ENCODE data around the gene PBX1. TPM values are rescaled to one million over a fixed set of nuclear protein-coding genes. Genes with fewer than 3 reads are reported as not detected.

PBX1 gene
- total and polyA plus RNA-seq, 12 donors: 13.3 to 91.8 (median 62.7) TPM

DNA sequence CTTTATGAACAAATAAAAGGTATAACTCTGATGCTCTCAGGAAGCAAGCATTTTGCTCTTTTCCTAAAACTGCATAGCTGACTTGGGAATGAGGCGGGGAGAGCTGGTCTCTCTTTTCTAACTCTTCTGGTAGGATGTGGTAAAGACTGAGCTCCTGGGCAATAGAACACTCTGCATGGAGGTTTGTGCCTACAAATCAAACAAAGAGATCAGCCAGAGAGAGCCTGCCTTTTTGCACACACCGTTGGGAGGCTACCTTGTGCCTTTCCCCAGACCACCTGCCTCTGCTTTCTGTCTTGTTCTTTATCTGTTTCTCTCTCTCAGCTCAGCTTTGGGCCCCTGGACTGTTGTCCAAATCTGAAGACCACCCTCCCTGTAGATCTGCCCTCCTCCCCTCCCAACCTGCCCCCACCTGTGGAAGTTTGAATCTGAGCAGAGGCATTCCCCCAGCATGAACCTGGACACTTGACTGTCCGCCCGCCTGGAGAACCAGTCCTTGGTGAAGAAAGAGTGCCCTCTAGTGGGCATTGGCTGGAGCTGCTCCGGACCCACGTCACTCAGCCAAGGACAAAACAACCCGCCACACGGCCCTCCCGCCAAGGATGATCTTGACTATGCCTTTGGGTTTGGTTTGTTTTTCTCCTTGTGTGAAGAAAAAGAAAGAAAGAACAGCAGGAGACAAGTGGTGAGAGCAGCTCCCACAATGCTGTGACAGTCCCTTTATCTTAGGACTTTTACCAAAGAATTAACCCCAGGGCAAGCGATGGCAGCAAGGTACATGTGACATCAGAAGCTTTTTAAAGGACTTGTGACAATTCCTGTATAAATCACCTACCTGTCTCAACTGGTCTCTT, 228.2 kb downstream of the PBX1 start:
- H3K4me1 ChIP-seq: peaks cover 18 to 70% (median 55%) of the 10 kb centered on the region in 9 donors
- H3K27ac ChIP-seq: peak overlapping the region in 7 of 10 donors; percentile 2 to 78 (median 55)
- peaks cover 0 to 1% (median 0%) of the 10 kb centered on the region in 9 donors for H3K36me3 ChIP-seq
- H3K4me3 ChIP-seq: peak overlapping the region in 1 of 10 donors; percentile 13
- no peaks in the 10 kb centered on the region for H3K9me3 ChIP-seq
- peak; percentile 84 to 92 (median 88) for ATAC-seq
- no peaks in the 10 kb centered on the region for H3K27me3 ChIP-seq
- peak; percentile 78 to 84 for DNase-seq
- 25% methylated on average over 10 of the region's 10 CpGs for WGBS, 2 donors
- intact Hi-C loops (cut with DNase I): loop anchor here in 9 of 10 donors (5.0 to 10.0 kb wide), 20 partner anchors 35 to 862 kb away; partner anchors contain the start of gene PBX1 (in 2 of the 9)
- TF ChIP-seq, protein P1, sequence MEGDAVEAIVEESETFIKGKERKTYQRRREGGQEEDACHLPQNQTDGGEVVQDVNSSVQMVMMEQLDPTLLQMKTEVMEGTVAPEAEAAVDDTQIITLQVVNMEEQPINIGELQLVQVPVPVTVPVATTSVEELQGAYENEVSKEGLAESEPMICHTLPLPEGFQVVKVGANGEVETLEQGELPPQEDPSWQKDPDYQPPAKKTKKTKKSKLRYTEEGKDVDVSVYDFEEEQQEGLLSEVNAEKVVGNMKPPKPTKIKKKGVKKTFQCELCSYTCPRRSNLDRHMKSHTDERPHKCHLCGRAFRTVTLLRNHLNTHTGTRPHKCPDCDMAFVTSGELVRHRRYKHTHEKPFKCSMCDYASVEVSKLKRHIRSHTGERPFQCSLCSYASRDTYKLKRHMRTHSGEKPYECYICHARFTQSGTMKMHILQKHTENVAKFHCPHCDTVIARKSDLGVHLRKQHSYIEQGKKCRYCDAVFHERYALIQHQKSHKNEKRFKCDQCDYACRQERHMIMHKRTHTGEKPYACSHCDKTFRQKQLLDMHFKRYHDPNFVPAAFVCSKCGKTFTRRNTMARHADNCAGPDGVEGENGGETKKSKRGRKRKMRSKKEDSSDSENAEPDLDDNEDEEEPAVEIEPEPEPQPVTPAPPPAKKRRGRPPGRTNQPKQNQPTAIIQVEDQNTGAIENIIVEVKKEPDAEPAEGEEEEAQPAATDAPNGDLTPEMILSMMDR (IDR thresholded peaks at IDR 0.05): peak; percentile 90 to 96 (median 91)

DNA sequence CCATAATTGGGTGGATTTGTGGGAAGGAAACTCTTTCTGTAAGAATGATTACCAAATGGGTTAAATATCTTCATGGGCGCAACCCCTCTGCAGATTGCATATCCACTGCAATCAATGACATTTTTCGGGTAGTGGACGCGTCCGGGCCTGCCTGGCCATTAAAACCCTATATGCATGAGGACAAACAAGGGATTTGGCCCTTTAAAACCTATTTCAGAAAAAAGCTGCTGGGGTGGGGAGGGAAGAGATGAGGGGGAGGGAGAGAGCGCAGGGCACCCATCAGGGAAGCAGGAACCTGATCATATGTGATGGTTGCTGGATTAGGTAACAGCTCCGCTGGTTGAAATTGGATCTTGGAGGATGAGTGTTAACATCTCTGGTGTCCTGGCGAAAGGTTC, 228.8 kb downstream of the PBX1 start:
- Histone ChIP-seq H3K27ac (peak overlapping the region in 3 of 10 donors; percentile 53 to 68 (median 66)), H3K4me1 (peaks cover 18 to 66% (median 51%) of the 10 kb centered on the region in 9 donors), H3K4me3 (no peak overlapping the region), H3K27me3 (no peaks in the 10 kb centered on the region), H3K36me3 (peaks cover 0 to 7% (median 2%) of the 10 kb centered on the region in 9 donors), H3K9me3 (no peaks in the 10 kb centered on the region)
- WGBS, 2 donors: 67 to 74% methylated on average over 8 of the region's 8 CpGs
- DNase-seq (no peak), ATAC-seq (no peak)
- TF ChIP-seq, protein P1 (IDR thresholded peaks at IDR 0.05): no peak
- intact Hi-C loops (cut with DNase I): loop anchor here in 9 of 10 donors (5.0 to 10.0 kb wide), 20 partner anchors 34 to 863 kb away; partner anchors contain the start of gene PBX1 (in 2 of the 9)

DNA sequence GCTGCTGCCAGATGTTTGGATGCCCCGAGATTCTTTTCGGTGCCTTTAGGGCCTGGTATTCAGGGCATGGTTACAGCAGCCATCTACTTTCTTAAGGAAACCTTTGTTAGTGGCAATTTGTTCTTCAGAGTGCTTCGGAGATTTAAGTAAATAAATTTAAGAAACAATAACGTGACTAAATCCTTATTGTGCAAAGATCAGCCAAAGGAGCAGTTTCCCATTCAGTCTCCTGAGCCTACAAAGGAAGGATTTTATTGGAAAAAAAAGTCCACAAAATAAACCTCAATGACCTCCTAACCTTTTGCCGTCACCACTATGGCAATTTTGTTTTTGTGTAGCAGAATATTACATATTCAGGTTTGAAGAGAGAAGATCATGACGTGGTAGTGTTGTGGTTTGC, 231.1 kb downstream of the PBX1 start:
- Histone ChIP-seq H3K9me3 (no peaks in the 10 kb centered on the region), H3K4me3 (no peak overlapping the region), H3K36me3 (peaks cover 0 to 21% (median 8%) of the 10 kb centered on the region in 9 donors), H3K4me1 (peaks cover 14 to 61% (median 44%) of the 10 kb centered on the region in 9 donors), H3K27me3 (no peaks in the 10 kb centered on the region), H3K27ac (peak overlapping the region in 1 of 10 donors; percentile 16)
- TF ChIP-seq, protein P1 (IDR thresholded peaks at IDR 0.05): no peak
- ATAC-seq: no peak
- no peak for DNase-seq
- intact Hi-C loops (cut with DNase I): loop anchor here in 2 of 10 donors (10.0 kb wide), 1 partner anchor 285 kb away; no protein-coding TSS in a partner anchor
- 78 to 80% methylated on average over 6 of the region's 6 CpGs for WGBS, 2 donors

DNA sequence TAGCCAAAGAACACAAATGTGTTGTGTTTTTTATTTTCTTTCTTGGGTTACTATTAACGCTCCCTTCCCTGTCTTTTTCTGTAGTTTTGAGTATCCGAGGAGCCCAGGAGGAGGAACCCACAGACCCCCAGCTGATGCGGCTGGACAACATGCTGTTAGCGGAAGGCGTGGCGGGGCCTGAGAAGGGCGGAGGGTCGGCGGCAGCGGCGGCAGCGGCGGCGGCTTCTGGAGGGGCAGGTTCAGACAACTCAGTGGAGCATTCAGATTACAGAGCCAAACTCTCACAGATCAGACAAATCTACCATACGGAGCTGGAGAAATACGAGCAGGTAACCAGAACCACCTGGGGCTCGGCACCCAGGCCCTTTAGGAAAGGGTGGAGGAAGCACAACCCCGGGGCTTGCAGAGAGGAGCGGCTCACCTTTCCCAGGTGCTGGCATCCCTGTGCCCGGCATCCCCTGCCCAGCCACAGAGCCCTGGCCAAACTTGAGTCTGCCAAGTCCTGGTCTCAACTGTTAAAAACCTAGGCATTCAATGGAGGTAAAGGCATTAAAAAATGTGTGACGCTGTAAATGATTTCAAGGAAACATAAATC, 233.5 kb downstream of the PBX1 start:
- ATAC-seq: no peak
- intact Hi-C loops (cut with DNase I): loop anchor here in 2 of 10 donors (10.0 kb wide), 1 partner anchor 282 kb away; no protein-coding TSS in a partner anchor
- Histone ChIP-seq H3K4me3 (no peak overlapping the region), H3K27ac (no peak overlapping the region), H3K27me3 (no peaks in the 10 kb centered on the region), H3K36me3 (peaks cover 0 to 27% (median 8%) of the 10 kb centered on the region in 9 donors), H3K9me3 (no peaks in the 10 kb centered on the region), H3K4me1 (peaks cover 0 to 47% (median 23%) of the 10 kb centered on the region in 9 donors)
- DNase-seq: no peak
- TF ChIP-seq, protein P1 (IDR thresholded peaks at IDR 0.05): no peak
- 95 to 96% methylated on average over 21 of the region's 21 CpGs for WGBS, 2 donors

All from heart right ventricle (tissue), 16 donors.